HepG2 (cell line): Measurements from ENCODE around the gene B3GNT7. TPM values are rescaled to one million over a fixed set of nuclear protein-coding genes. Genes with fewer than 3 reads are reported as not detected.
A peak's percentile ranks its signal among the peaks of the same experiment; 100 is the strongest.

Experiments used
- AKAP8 ChIP-seq: sonication (generic); formaldehyde crosslinking; IDR thresholded peaks from 2 replicates; pipeline ENCODE4 v1.5.1; 2020; ENCODE audit warnings: mild to moderate bottlenecking, missing genetic modification reagents
- EEA1 ChIP-seq: sonication (generic); formaldehyde crosslinking; IDR thresholded peaks from 2 replicates; pipeline ENCODE4 v1.5.1; 2020; ENCODE audit warnings: mild to moderate bottlenecking, missing genetic modification reagents, borderline replicate concordance
- GPN1 ChIP-seq: sonication (generic); formaldehyde crosslinking; IDR thresholded peaks from 2 replicates; pipeline ENCODE4 v1.5.1; 2020; ENCODE audit warnings: missing genetic modification reagents, borderline replicate concordance
- ISX ChIP-seq: sonication (generic); formaldehyde crosslinking; conservative IDR thresholded peaks from 2 replicates; pipeline ENCODE4 v1.5.0; 2020; ENCODE audit warnings: missing genetic modification reagents
- KDM5B ChIP-seq: sonication (generic); formaldehyde crosslinking; IDR thresholded peaks from 2 replicates; pipeline ENCODE4 v1.4.0; 2020; ENCODE audit warnings: missing genetic modification reagents, mild to moderate bottlenecking, borderline replicate concordance
- MAF1 ChIP-seq: sonication (generic); formaldehyde crosslinking; IDR thresholded peaks from 2 replicates; pipeline ENCODE4 v1.5.0; 2020; ENCODE audit warnings: missing genetic modification reagents, borderline replicate concordance
- MATR3 ChIP-seq: sonication (generic); formaldehyde crosslinking; IDR thresholded peaks from 2 replicates; pipeline ENCODE4 v1.4.0; 2020; ENCODE audit warnings: missing genetic modification reagents
- NFKBIZ ChIP-seq: IDR thresholded peaks from 2 replicates; pipeline ENCODE4 v1.6.1; 2018; ENCODE audit warnings: missing genetic modification reagents, missing compliant biosample characterization
- PHF5A ChIP-seq: IDR thresholded peaks from one replicate; pipeline ENCODE4 v1.6.1; 2018; ENCODE audit warnings: low read depth, missing genetic modification reagents; ENCODE audit not compliant: unreplicated experiment
- TEAD3 ChIP-seq: optimal IDR thresholded peaks from 2 replicates; pipeline ENCODE3; 2016; ENCODE audit warnings: borderline replicate concordance
- ZBTB7A ChIP-seq: sonication (generic); formaldehyde crosslinking; IDR thresholded peaks from 2 replicates; pipeline ENCODE4 v1.8.0; 2022; ENCODE audit warnings: mild to moderate bottlenecking, missing genetic modification reagents
- ZNF547 ChIP-seq: sonication (generic); formaldehyde crosslinking; IDR thresholded peaks from 2 replicates; pipeline ENCODE4 v1.5.1; 2020; ENCODE audit warnings: mild to moderate bottlenecking, missing genetic modification reagents
- ZNF891 ChIP-seq: sonication (generic); formaldehyde crosslinking; IDR thresholded peaks from 2 replicates; pipeline ENCODE4 v1.5.0; 2020; ENCODE audit warnings: mild to moderate bottlenecking, missing genetic modification reagents
- ZSCAN25 ChIP-seq: sonication (generic); formaldehyde crosslinking; IDR thresholded peaks from 2 replicates; pipeline ENCODE4 v1.8.0; 2022; ENCODE audit warnings: mild to moderate bottlenecking, missing genetic modification reagents
- polyA plus RNA-seq, 8 experiments: library from polyadenylated mRNA; depleted of rRNA in 3 of 8; stranded (reverse) in 7 of 8; unstranded in 1 of 8; fragments of >200 nt; fragmentation: Illumina TruSeq in 4 of 8; extraction: Trizol in 4 of 8; gene quantifications; 2 replicates each; pipeline versions ENCODE4 v1.2.1 to v1.2.3, GENCODE V29; 2011 to 2016; ENCODE audit warnings: low read depth in 4 of 8, missing spikeins in 1 of 8, mixed read lengths in 1 of 8; ENCODE audit not compliant: insufficient read depth in 1 of 8
- total RNA-seq, 5 experiments: library from RNA; depleted of rRNA; stranded (reverse); fragments of >200 nt; fragmentation: Illumina TruSeq; extraction: Trizol; gene quantifications; 2 replicates each; pipeline ENCODE4 v1.2.3, GENCODE V29; 2016; ENCODE audit warnings: low read depth in 1 of 5
- TF ChIP-seq, protein P1 (sequence below): sonication (generic); formaldehyde crosslinking; IDR thresholded peaks from 2 replicates; pipeline ENCODE4 v1.4.0; 2020; ENCODE audit warnings: missing genetic modification reagents, borderline replicate concordance
- TF ChIP-seq, protein P2 (sequence below): sonication (generic); formaldehyde crosslinking; IDR thresholded peaks from 2 replicates; pipeline ENCODE4 v1.5.0; 2020; ENCODE audit warnings: mild to moderate bottlenecking, missing genetic modification reagents
- TF ChIP-seq, protein P3 (sequence below): sonication (generic); formaldehyde crosslinking; IDR thresholded peaks from 2 replicates; pipeline ENCODE4 v1.4.0; 2020; ENCODE audit warnings: missing genetic modification reagents
- TF ChIP-seq, protein P4 (sequence below): IDR thresholded peaks from 2 replicates; pipeline ENCODE4 v1.6.1; 2016; ENCODE audit warnings: low read depth

The B3GNT7 gene
- total and polyA plus RNA-seq, 2 of the 13 experiments (the other 11 are each of a cell fraction or from before 2014, with no cell fraction given): 0.04 to 0.24 TPM

DNA sequence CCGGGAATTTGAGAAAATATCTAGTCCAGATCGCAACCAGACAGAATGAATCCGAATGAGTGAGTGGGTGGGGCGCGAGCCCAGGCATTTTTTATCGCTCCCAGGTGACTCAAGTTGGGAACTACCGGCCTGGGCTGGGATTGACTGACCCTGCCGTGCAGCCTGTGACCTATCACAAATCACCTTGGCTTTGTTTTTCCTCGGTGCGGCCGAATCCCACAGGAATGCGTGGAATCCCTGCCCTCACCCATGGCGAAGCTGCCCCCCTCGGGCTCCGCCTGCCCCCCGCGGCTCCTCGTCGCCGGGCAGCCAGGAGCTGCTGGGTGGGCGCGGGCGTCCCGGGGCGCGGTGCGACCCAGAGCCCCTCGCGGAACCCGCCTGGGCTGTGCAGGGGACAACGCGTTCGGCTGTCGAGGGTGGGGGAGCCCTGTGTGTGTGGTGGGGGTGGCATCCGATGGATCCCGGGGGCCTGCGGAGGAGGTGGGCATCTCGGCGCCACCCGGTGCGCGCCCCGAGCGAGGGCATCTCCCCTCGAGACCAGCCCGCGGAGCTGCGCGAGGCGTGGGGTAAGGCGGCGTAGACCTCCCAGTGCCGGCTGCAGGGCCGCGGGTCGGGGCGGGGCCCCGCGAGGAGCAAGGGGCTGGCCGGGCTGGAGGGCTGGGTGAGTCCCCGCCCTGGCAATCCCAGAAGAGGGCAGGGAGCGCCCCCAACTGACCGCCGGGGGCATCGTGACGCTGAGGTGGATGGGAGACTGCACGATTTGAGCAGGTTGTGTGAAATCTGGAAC lies 16.5 kb downstream of the B3GNT7 start (continued):
- TF ChIP-seq, protein P1, sequence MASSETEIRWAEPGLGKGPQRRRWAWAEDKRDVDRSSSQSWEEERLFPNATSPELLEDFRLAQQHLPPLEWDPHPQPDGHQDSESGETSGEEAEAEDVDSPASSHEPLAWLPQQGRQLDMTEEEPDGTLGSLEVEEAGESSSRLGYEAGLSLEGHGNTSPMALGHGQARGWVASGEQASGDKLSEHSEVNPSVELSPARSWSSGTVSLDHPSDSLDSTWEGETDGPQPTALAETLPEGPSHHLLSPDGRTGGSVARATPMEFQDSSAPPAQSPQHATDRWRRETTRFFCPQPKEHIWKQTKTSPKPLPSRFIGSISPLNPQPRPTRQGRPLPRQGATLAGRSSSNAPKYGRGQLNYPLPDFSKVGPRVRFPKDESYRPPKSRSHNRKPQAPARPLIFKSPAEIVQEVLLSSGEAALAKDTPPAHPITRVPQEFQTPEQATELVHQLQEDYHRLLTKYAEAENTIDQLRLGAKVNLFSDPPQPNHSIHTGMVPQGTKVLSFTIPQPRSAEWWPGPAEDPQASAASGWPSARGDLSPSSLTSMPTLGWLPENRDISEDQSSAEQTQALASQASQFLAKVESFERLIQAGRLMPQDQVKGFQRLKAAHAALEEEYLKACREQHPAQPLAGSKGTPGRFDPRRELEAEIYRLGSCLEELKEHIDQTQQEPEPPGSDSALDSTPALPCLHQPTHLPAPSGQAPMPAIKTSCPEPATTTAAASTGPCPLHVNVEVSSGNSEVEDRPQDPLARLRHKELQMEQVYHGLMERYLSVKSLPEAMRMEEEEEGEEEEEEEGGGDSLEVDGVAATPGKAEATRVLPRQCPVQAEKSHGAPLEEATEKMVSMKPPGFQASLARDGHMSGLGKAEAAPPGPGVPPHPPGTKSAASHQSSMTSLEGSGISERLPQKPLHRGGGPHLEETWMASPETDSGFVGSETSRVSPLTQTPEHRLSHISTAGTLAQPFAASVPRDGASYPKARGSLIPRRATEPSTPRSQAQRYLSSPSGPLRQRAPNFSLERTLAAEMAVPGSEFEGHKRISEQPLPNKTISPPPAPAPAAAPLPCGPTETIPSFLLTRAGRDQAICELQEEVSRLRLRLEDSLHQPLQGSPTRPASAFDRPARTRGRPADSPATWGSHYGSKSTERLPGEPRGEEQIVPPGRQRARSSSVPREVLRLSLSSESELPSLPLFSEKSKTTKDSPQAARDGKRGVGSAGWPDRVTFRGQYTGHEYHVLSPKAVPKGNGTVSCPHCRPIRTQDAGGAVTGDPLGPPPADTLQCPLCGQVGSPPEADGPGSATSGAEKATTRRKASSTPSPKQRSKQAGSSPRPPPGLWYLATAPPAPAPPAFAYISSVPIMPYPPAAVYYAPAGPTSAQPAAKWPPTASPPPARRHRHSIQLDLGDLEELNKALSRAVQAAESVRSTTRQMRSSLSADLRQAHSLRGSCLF: no peak
- TF ChIP-seq ZNF891 (CRISPR knock-in tag) (peak; percentile 84; the same call in 1 of the 2 replicates), ISX (CRISPR knock-in tag) (no peak), GPN1 (no peak), ZNF547 (CRISPR knock-in tag) (peak; percentile 84), PHF5A (CRISPR knock-in tag) (no peak), ZBTB7A (peak; percentile 78), EEA1 (CRISPR knock-in tag) (no peak), MATR3 (no peak), TEAD3 (CRISPR knock-in tag) (peak; percentile 87), AKAP8 (CRISPR knock-in tag) (no peak), KDM5B (CRISPR knock-in tag) (peak; percentile 70; the same call in 1 of the 2 replicates), NFKBIZ (CRISPR knock-in tag) (no peak), MAF1 (CRISPR knock-in tag) (no peak), ZSCAN25 (CRISPR knock-in tag) (0 out of 2 replicates have a peak, but pooled peaks have one; percentile 69)
- TF ChIP-seq, protein P2, sequence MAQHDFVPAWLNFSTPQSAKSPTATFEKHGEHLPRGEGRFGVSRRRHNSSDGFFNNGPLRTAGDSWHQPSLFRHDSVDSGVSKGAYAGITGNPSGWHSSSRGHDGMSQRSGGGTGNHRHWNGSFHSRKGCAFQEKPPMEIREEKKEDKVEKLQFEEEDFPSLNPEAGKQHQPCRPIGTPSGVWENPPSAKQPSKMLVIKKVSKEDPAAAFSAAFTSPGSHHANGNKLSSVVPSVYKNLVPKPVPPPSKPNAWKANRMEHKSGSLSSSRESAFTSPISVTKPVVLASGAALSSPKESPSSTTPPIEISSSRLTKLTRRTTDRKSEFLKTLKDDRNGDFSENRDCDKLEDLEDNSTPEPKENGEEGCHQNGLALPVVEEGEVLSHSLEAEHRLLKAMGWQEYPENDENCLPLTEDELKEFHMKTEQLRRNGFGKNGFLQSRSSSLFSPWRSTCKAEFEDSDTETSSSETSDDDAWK (CRISPR knock-in tag): no peak
- TF ChIP-seq, protein P3, sequence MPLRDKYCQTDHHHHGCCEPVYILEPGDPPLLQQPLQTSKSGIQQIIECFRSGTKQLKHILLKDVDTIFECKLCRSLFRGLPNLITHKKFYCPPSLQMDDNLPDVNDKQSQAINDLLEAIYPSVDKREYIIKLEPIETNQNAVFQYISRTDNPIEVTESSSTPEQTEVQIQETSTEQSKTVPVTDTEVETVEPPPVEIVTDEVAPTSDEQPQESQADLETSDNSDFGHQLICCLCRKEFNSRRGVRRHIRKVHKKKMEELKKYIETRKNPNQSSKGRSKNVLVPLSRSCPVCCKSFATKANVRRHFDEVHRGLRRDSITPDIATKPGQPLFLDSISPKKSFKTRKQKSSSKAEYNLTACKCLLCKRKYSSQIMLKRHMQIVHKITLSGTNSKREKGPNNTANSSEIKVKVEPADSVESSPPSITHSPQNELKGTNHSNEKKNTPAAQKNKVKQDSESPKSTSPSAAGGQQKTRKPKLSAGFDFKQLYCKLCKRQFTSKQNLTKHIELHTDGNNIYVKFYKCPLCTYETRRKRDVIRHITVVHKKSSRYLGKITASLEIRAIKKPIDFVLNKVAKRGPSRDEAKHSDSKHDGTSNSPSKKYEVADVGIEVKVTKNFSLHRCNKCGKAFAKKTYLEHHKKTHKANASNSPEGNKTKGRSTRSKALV (CRISPR knock-in tag): peak; percentile 54; the same call in 1 of the 2 replicates
- TF ChIP-seq, protein P4, sequence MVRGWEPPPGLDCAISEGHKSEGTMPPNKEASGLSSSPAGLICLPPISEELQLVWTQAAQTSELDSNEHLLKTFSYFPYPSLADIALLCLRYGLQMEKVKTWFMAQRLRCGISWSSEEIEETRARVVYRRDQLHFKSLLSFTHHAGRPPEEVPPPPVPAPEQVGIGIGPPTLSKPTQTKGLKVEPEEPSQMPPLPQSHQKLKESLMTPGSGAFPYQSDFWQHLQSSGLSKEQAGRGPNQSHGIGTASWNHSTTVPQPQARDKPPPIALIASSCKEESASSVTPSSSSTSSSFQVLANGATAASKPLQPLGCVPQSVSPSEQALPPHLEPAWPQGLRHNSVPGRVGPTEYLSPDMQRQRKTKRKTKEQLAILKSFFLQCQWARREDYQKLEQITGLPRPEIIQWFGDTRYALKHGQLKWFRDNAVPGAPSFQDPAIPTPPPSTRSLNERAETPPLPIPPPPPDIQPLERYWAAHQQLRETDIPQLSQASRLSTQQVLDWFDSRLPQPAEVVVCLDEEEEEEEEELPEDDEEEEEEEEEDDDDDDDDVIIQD (CRISPR knock-in tag): no peak
